Ascending aorta (tissue), 2 donors: Measurements from ENCODE around the gene LMBRD1. TPM values are rescaled to one million over a fixed set of nuclear protein-coding genes. Genes with fewer than 3 reads are reported as not detected.

Experiments used
- DNase-seq, 2 donors: peaks; one replicate each; pipeline ENCODE4 v3.0.0-alpha.2; 2019; ENCODE audit warnings: low spot score in 2 of 2
- H3K27ac ChIP-seq, 2 donors: fragments of 200-600 bp; sonication (generic); one replicate each; pipeline ENCODE4 v1.5.1; 2016 to 2017; ENCODE audit warnings: mild to moderate bottlenecking in 1 of 2
- H3K27me3 ChIP-seq: fragments of 200-600 bp; sonication (generic); one replicate; pipeline ENCODE4 v1.5.1; 2017
- H3K36me3 ChIP-seq, 2 donors: fragments of 200-600 bp; sonication (generic); one replicate each; pipeline ENCODE4 v1.5.1; 2016
- H3K4me1 ChIP-seq, 2 donors: fragments of 200-600 bp; sonication (generic); one replicate each; pipeline ENCODE4 v1.5.1; 2016 to 2017; ENCODE audit warnings: mild to moderate bottlenecking in 1 of 2
- H3K4me3 ChIP-seq, 2 donors: fragments of 200-600 bp; sonication (generic); one replicate each; pipeline ENCODE4 v1.5.1; 2016 to 2017; ENCODE audit warnings: mild to moderate bottlenecking in 1 of 2
- H3K9me3 ChIP-seq, 2 donors: fragments of 200-600 bp; sonication (generic); one replicate each; pipeline ENCODE4 v1.5.1; 2016
- CTCF ChIP-seq, 3 experiments: fragments of 200-600 bp in 2 of 3; fragments of 450-650 bp in 1 of 3; sonication (generic) in 2 of 3; IDR thresholded peaks; one replicate each; pipeline ENCODE4 v1.5.1; 2016 to 2019; ENCODE audit warnings: antibody characterized with exemption in 3 of 3, mild to moderate bottlenecking in 1 of 3, moderate library complexity in 1 of 3
- intact Hi-C: fragments of 100-400 bp; cut with DNase I; formaldehyde crosslinking; loops from one replicate; pipeline ENCODE4 v1.15.1; 2023
- total RNA-seq: library from RNA; depleted of rRNA; stranded (reverse); fragments of >200 nt; gene quantifications from one replicate; pipeline ENCODE4 v1.1.0, GENCODE V29; 2016

Gene LMBRD1
- total RNA-seq, 1 donor from 2014 or later: 31.1 TPM

DNA sequence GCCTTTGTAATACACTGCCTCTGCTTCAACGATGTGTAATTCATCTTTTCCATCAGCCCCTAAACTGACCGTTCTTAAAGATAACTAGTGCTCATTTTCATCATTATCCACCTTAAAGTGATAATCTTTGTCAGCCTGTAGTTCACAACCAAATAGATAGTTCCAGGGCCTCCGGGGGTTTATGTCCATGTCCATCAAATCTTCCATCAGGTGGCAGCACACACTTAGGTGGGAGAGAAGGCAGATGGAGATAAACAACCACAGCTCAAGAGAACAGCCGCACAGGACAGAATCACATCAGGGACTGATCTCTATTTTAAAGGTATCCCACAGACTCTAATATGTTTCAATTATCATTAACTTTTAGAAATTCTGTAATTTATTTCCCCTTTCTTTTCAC, 90.9 kb downstream of the LMBRD1 start:
- H3K9me3 ChIP-seq: no peaks in the 10 kb centered on the region
- TF ChIP-seq CTCF (IDR thresholded peaks at IDR 0.05): no peak
- H3K27ac ChIP-seq: no peak overlapping the region
- DNase-seq: no peak
- peaks cover 7 to 17% of the 10 kb centered on the region in 2 donors for H3K36me3 ChIP-seq
- H3K27me3 ChIP-seq: no peaks in the 10 kb centered on the region
- no peaks in the 10 kb centered on the region for H3K4me1 ChIP-seq
- H3K4me3 ChIP-seq: no peak overlapping the region
- intact Hi-C loops: no loop called here

DNA sequence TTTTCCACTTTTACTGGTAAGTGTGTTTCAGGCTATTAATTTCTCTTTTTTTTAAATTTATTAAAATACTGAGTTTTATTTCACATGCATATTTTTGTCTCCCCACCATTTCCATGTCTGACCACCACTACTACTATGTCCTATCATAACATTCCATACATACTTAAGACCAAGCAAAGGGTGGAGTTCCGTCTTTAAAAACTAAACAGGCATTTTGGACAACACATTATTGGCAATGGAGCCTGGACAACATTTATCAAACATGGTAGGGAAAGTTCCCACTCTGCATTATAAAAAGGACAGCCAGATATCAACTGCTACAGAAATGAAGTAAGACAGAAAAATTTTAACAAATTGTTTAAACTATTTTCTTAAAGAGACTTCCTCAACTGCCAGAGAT, 91.9 kb downstream of the LMBRD1 start:
- Histone ChIP-seq H3K4me1 (no peaks in the 10 kb centered on the region), H3K27ac (no peak overlapping the region), H3K27me3 (no peaks in the 10 kb centered on the region), H3K9me3 (no peaks in the 10 kb centered on the region), H3K36me3 (peaks cover 7 to 17% of the 10 kb centered on the region in 2 donors), H3K4me3 (no peak overlapping the region)
- no peak for DNase-seq
- no peak for TF ChIP-seq CTCF (IDR thresholded peaks at IDR 0.05)
- intact Hi-C loops: no loop called here

DNA sequence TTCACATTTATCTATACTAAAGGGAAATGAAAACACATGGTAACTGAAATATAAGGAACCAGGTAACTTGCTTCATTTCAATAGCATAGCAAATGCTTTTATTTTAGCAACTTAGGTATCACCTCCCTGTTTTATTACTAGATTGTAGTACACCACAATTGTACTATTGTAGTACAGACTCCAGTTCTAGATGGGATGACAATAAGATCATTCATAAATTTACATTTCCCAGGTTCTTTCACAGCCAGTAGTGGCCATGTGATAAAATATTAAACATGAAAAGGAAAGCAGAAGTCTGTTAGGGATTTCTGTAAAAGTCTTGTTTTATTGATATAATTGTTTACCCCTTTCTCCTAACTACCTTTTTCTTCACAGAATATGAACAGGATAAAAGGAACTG, 97.2 kb downstream of the LMBRD1 start:
- Histone ChIP-seq H3K4me3 (no peak overlapping the region), H3K36me3 (peaks cover 0 to 31% of the 10 kb centered on the region in 2 donors), H3K9me3 (no peaks in the 10 kb centered on the region), H3K27me3 (no peaks in the 10 kb centered on the region), H3K27ac (no peak overlapping the region), H3K4me1 (no peaks in the 10 kb centered on the region)
- DNase-seq: no peak
- intact Hi-C loops: no loop called here
- no peak for TF ChIP-seq CTCF (IDR thresholded peaks at IDR 0.05)

DNA sequence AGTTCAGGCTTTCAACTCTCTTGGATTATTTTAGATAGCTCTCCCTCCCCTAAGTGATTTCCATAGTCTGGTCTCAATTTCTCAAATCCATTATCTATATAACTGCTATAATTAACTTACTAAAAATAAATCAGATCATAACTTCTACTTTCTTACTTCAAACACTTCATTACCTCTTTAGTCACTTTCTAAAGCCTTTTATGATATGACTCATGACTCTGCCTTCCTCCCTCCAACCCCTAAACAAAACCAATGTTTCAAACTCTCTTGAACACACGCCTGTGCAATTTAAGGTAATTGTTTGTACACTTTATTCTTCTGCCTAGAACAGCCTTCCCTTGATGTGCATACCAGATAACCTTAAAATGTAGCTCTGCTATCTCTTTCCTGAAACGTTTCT, 100.5 kb downstream of the LMBRD1 start:
- DNase-seq: no peak
- Histone ChIP-seq H3K4me3 (no peak overlapping the region), H3K27me3 (no peaks in the 10 kb centered on the region), H3K4me1 (no peaks in the 10 kb centered on the region), H3K36me3 (peaks cover 0 to 33% of the 10 kb centered on the region in 2 donors), H3K27ac (no peak overlapping the region), H3K9me3 (no peaks in the 10 kb centered on the region)
- intact Hi-C loops: no loop called here
- TF ChIP-seq CTCF (IDR thresholded peaks at IDR 0.05): no peak

GRCh38 chr6:69693762-69694161, 103.0 kb downstream of the LMBRD1 start:
- intact Hi-C loops: no loop called here
- Histone ChIP-seq H3K27me3 (no peaks in the 10 kb centered on the region), H3K4me1 (no peaks in the 10 kb centered on the region), H3K27ac (no peak overlapping the region), H3K36me3 (peaks cover 0 to 33% of the 10 kb centered on the region in 2 donors), H3K9me3 (no peaks in the 10 kb centered on the region), H3K4me3 (no peak overlapping the region)
- no peak for DNase-seq
- no peak for TF ChIP-seq CTCF (IDR thresholded peaks at IDR 0.05)

DNA sequence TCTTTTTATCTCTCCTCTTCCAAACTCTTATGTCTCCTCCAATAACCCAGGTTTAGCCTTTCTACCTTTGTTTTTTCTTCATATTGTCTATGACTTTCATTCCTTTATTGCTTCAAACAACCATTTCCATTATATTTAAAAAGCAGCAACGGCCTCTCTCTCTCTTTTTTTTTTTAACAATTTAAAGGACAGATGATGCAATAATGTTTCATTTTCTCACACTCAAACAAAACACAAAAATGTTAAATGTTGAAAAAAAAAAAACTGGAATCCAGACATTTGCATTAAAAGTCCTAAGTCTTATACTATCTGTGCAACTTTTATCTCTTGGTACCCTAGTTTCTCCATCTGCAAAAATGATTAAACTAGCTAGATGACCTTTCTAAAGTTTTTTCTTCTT, 105.8 kb downstream of the LMBRD1 start:
- H3K27ac ChIP-seq: no peak overlapping the region
- no peak for TF ChIP-seq CTCF (IDR thresholded peaks at IDR 0.05)
- no peaks in the 10 kb centered on the region for H3K27me3 ChIP-seq
- H3K9me3 ChIP-seq: no peaks in the 10 kb centered on the region
- no peak for DNase-seq
- no peaks in the 10 kb centered on the region for H3K4me1 ChIP-seq
- no peak overlapping the region for H3K4me3 ChIP-seq
- intact Hi-C loops: no loop called here
- peaks cover 0 to 9% of the 10 kb centered on the region in 2 donors for H3K36me3 ChIP-seq
